GM12878 (cell line): ENCODE measurements around the gene FAM170B. TPM values are rescaled to one million over a fixed set of nuclear protein-coding genes. Genes with fewer than 3 reads are reported as not detected.

Experiments
- ATAC-seq: fragments of 200-7000 bp; cut with Tn5 transposase; 3 replicates; pipeline ENCODE4 v1.9.1; 2020; ENCODE audit warnings: mild to moderate bottlenecking, moderate library complexity
- BruUV-seq: library from RNA; stranded (reverse); fragments of 400-500 nt; replicated peaks from 2 replicates; lab custom pipeline; 2021; lab: Mats Ljungman, UMichigan
- CTCF ChIA-PET: fragments of 300-600 bp; sonication (Branson Sonifier 250); formaldehyde crosslinking; extraction: SDS; loops from one replicate; lab custom pipeline; 2021; ENCODE audit warnings: inconsistent platforms; lab: Yijun Ruan, JAX
- POLR2A ChIA-PET: fragments of 350-600 bp; formaldehyde crosslinking; extraction: SDS; loops from one replicate; lab custom pipeline; 2021; ENCODE audit warnings: inconsistent platforms; lab: Charles Lee
- RAD21 ChIA-PET: fragments of 300-600 bp; sonication (Branson Sonifier 250); formaldehyde crosslinking; loops from one replicate; lab custom pipeline; 2023; ENCODE audit warnings: antibody characterized with exemption; ENCODE audit not compliant: unreplicated experiment; lab: Charles Lee
- SMC1A ChIA-PET: fragments of 300-600 bp; sonication (Branson Sonifier 250); formaldehyde crosslinking; loops from one replicate; lab custom pipeline; 2023; ENCODE audit not compliant: unreplicated experiment, uncharacterized antibody; lab: Charles Lee
- DNase-seq: peaks from one replicate; pipeline ENCODE4 v3.0.0-alpha.2; 2011; ENCODE audit warnings: low read depth, low spot score
- FAIRE-seq: peaks from 3 replicates; lab custom pipeline; 2011; peaks lifted over from hg19 to GRCh38; lab: Jason Lieb, UNC
- H2AFZ ChIP-seq: 2 replicates; pipeline ENCODE4 v1.6.0; 2011; ENCODE audit warnings: low read depth, low read length, control low read depth; ENCODE audit not compliant: control insufficient read depth
- H3K27ac ChIP-seq: 2 replicates; pipeline ENCODE4 v1.5.1; 2011; ENCODE audit warnings: control low read depth; ENCODE audit not compliant: control insufficient read depth, insufficient read depth
- H3K27me3 ChIP-seq, 2 experiments: replicated peaks in 1 of 2; 2 replicates each; pipeline versions ENCODE4 v1.6.0 to v1.6.1; 2011; ENCODE audit warnings: low read length in 1 of 2; ENCODE audit not compliant: control insufficient read depth in 2 of 2, insufficient read depth in 2 of 2
- H3K36me3 ChIP-seq, 2 experiments: 2 replicates each; pipeline ENCODE4 v1.5.1; 2011; ENCODE audit warnings: low read length in 1 of 2; ENCODE audit not compliant: control insufficient read depth in 2 of 2, insufficient read depth in 2 of 2
- H3K4me1 ChIP-seq: 2 replicates; pipeline ENCODE4 v1.6.1; 2011; ENCODE audit warnings: mild to moderate bottlenecking, low read length, moderate library complexity, mixed read lengths; ENCODE audit not compliant: control insufficient read depth, insufficient read depth
- H3K4me2 ChIP-seq: 2 replicates; pipeline ENCODE4 v1.6.0; 2011; ENCODE audit warnings: control low read depth; ENCODE audit not compliant: control insufficient read depth, insufficient read depth
- H3K4me3 ChIP-seq: fragments of 200-600 bp; sonication (generic); 2 replicates; pipeline ENCODE4 v1.5.1; 2016
- H3K79me2 ChIP-seq: 2 replicates; pipeline ENCODE4 v1.6.0; 2011; ENCODE audit warnings: low read length; ENCODE audit not compliant: control insufficient read depth, insufficient read depth
- H3K9ac ChIP-seq: 2 replicates; pipeline ENCODE4 v1.8.0; 2011; ENCODE audit warnings: low read length, control low read depth, mixed read lengths; ENCODE audit not compliant: control insufficient read depth, insufficient read depth
- H3K9me3 ChIP-seq: replicated peaks from 3 replicates; pipeline ENCODE4 v1.5.1; 2011; ENCODE audit warnings: mild to moderate bottlenecking, low read length; ENCODE audit not compliant: control insufficient read depth, insufficient read depth
- H4K20me1 ChIP-seq: 2 replicates; pipeline ENCODE4 v1.6.0; 2011; ENCODE audit not compliant: control insufficient read depth, insufficient read depth
- ATF7 ChIP-seq: fragments of 450-650 bp; IDR thresholded peaks from 2 replicates; pipeline ENCODE4 v1.6.1; 2016; ENCODE audit warnings: low read depth, mild to moderate bottlenecking
- CBFB ChIP-seq: IDR thresholded peaks from 2 replicates; pipeline ENCODE4 v1.6.1; 2016; ENCODE audit warnings: antibody characterized with exemption, low read depth
- E2F4 ChIP-seq: IDR thresholded peaks from 2 replicates; pipeline ENCODE4 v1.6.1; 2012; ENCODE audit warnings: low read depth, low read length, improper control_type of control experiment
- FOXM1 ChIP-seq: IDR thresholded peaks from 2 replicates; pipeline ENCODE4 v1.6.1; 2012; ENCODE audit warnings: low read depth, mild to moderate bottlenecking, inconsistent platforms, low read length, moderate library complexity
- HCFC1 ChIP-seq: fragments of 150-350 bp; IDR thresholded peaks from 2 replicates; pipeline ENCODE4 v1.6.1; 2014; ENCODE audit warnings: low read length
- SIN3A ChIP-seq: IDR thresholded peaks from 2 replicates; pipeline ENCODE4 v1.6.1; 2012; ENCODE audit warnings: low read depth, low read length, improper control_type of control experiment
- SMAD5 ChIP-seq: IDR thresholded peaks from 2 replicates; pipeline ENCODE4 v1.6.1; 2016; ENCODE audit warnings: antibody characterized with exemption, low read depth
- SMC3 ChIP-seq: IDR thresholded peaks from 2 replicates; pipeline ENCODE4 v1.6.1; 2011; ENCODE audit warnings: low read length, improper control_type of control experiment, borderline replicate concordance
- ZBTB33 ChIP-seq: fragments of 450-650 bp; IDR thresholded peaks from 2 replicates; pipeline ENCODE4 v1.6.1; 2017; ENCODE audit warnings: mild to moderate bottlenecking
- ZNF207 ChIP-seq: fragments of 450-650 bp; IDR thresholded peaks from 2 replicates; pipeline ENCODE4 v1.6.1; 2014; ENCODE audit warnings: antibody characterized with exemption, mild to moderate bottlenecking, borderline replicate concordance
- WGBS: methylation state at CpG from one replicate; pipeline ENCODE4 v1.1.6; 2016; ENCODE audit warnings: low lambda C conversion rate; ENCODE audit not compliant: insufficient replicate concordance, insufficient coverage; ENCODE audit errors: missing lambda C conversion rate; 5-methylcytosine and 5-hydroxymethylcytosine counted together
- in situ Hi-C: fragments of 300-500 bp; cut with MboI; formaldehyde crosslinking; loops from 9 replicates; pipeline ENCODE4 v1.14.3; 2018; ENCODE audit warnings: mixed read lengths
- intact Hi-C: fragments of 100-400 bp; cut with micrococcal nuclease; formaldehyde crosslinking; loops from one replicate; pipeline ENCODE4 v1.14.2; 2022; ENCODE audit not compliant: unreplicated experiment
- polyA plus RNA-seq, 11 experiments: library from polyadenylated mRNA; depleted of rRNA in 4 of 11; unstranded in 6 of 11; stranded (reverse) in 5 of 11; fragments of >200 nt; fragmentation: Nextera tagmentation in 4 of 11; fragmentation: Illumina TruSeq in 1 of 11; extraction: Ambion mirVana in 4 of 11; extraction: Trizol in 1 of 11; gene quantifications; 1 replicate in 1 of 11; 2 replicates in 10 of 11; pipeline versions ENCODE4 v1.2.1 to v1.2.3, GENCODE V29; 2011 to 2016; ENCODE audit warnings: inconsistent platforms in 2 of 11, missing spikeins in 2 of 11, low read depth in 1 of 11
- total RNA-seq, 4 experiments: library from RNA; depleted of rRNA in 3 of 4; stranded (reverse); fragments of >200 nt in 3 of 4; fragmentation: Illumina TruSeq in 1 of 4; extraction: Trizol in 1 of 4; gene quantifications; 2 replicates each; pipeline versions ENCODE4 v1.2.1 to v1.2.3, GENCODE V29; 2013 to 2021

FAM170B gene
- total and polyA plus RNA-seq, 10 of the 15 experiments (the other 5 are each of a cell fraction or from before 2014, with no cell fraction given) = not detected

- ChIA-PET POLR2A (no interaction called here), CTCF (interaction anchor here (0.7 to 2.2 kb wide), 4 partner anchors 13 to 509 kb away, joined by 3 to 6 read pairs (median 4); no protein-coding TSS in a partner anchor), RAD21 (no interaction called here)
- no peaks in the 10 kb centered on the region for H3K27me3 ChIP-seq
- intact Hi-C loops (no loop called here), in situ Hi-C loops (no loop called here)
- H3K9me3 ChIP-seq = no peaks in the 10 kb centered on the region
- H3K4me1 ChIP-seq = peaks cover 3% of the 10 kb centered on the region
- WGBS = 87% methylated on average over 9 of the region's 14 CpGs
- TF ChIP-seq SIN3A (no peak), SMAD5 (no peak), E2F4 (no peak), ATF7 (no peak), HCFC1 (no peak), CBFB (no peak), SMC3 (no peak), FOXM1 (no peak), ZBTB33 (no peak), ZNF207 (no peak)
- TF ChIP-seq, all 136 proteins: peak for 0
- ATAC-seq = no peak
- SMC1A ChIA-PET = no interaction called here
- no peak overlapping the region for H3K9ac ChIP-seq
- no peak overlapping the region for H2AFZ ChIP-seq
- peaks cover 0 to 4% of the 10 kb centered on the region in 2 experiments; a peak in 2 of 4 replicates for H3K36me3 ChIP-seq
- H4K20me1 ChIP-seq = no peaks in the 10 kb centered on the region; the same call in 1 of the 2 replicates
- H3K4me3 ChIP-seq = no peak overlapping the region
- no peak for FAIRE-seq
- H3K79me2 ChIP-seq = no peaks in the 10 kb centered on the region
- H3K27ac ChIP-seq = no peak overlapping the region
- H3K4me2 ChIP-seq = no peak overlapping the region
- no peak for DNase-seq
- BruUV-seq = no TSS peak
Measured at GRCh38 chr10:49166484-49167400, 32.9 kb upstream of the FAM170B start.
